ENCODE data around the gene SYT17. TPM values are rescaled to one million over a fixed set of nuclear protein-coding genes. Genes with fewer than 3 reads are reported as not detected.

SYT17 gene
- total RNA-seq, 1 donor from 2014 or later, result 3.1 TPM

GRCh38 chr16:19266774-19267173 is 98.7 kb downstream of the SYT17 start:
- no peak for DNase-seq

GRCh38 chr16:19269098-19269497 is 101.1 kb downstream of the SYT17 start:
- no peak for DNase-seq

- DNase-seq, result no peak
These were observed 106.2 kb downstream of the SYT17 start for GRCh38 chr16:19274165-19274797.

- no peak for DNase-seq
These were observed 110.4 kb downstream of the SYT17 start for GRCh38 chr16:19278403-19278802.

- DNase-seq, result no peak
These were observed 113.2 kb downstream of the SYT17 start for GRCh38 chr16:19281246-19281645.

GRCh38 chr16:19282101-19282500 is 114.1 kb downstream of the SYT17 start:
- no peak for DNase-seq

- DNase-seq, result no peak
These were observed 115.6 kb downstream of the SYT17 start for GRCh38 chr16:19283637-19284036.

GRCh38 chr16:19284207-19284606 is 116.2 kb downstream of the SYT17 start:
- no peak for DNase-seq

GRCh38 chr16:19285431-19285830 is 117.4 kb downstream of the SYT17 start, which contains the start of gene CLEC19A:
Gene CLEC19A (plus strand): TSS chr16:19285731. CDS start chr16:19285852, 121 bp downstream.
- no peak for DNase-seq

GRCh38 chr16:19286827-19287226 is 118.8 kb downstream of the SYT17 start:
- DNase-seq, result no peak

GRCh38 chr16:19287241-19287640 is 119.2 kb downstream of the SYT17 start:
- no peak for DNase-seq

- no peak for DNase-seq
These were observed 121.1 kb downstream of the SYT17 start for GRCh38 chr16:19288872-19289799.

- DNase-seq, result no peak
These were observed 121.9 kb downstream of the SYT17 start for GRCh38 chr16:19289811-19290485.

GRCh38 chr16:19290860-19291259 is 122.8 kb downstream of the SYT17 start:
- no peak for DNase-seq

GRCh38 chr16:19291475-19291874 is 123.4 kb downstream of the SYT17 start:
- no peak for DNase-seq

GRCh38 chr16:19292186-19292585 is 124.1 kb downstream of the SYT17 start:
- no peak for DNase-seq

GRCh38 chr16:19294156-19294649 is 126.2 kb downstream of the SYT17 start:
- no peak for DNase-seq

GRCh38 chr16:19295393-19295792 is 127.4 kb downstream of the SYT17 start:
- DNase-seq, result no peak

GRCh38 chr16:19297454-19297853 is 129.4 kb downstream of the SYT17 start:
- DNase-seq, result no peak

GRCh38 chr16:19299565-19299964 is 131.5 kb downstream of the SYT17 start:
- DNase-seq, result no peak

GRCh38 chr16:19301931-19302330 is 133.9 kb downstream of the SYT17 start:
- no peak for DNase-seq

- no peak for DNase-seq
These were observed 136.7 kb downstream of the SYT17 start for GRCh38 chr16:19304750-19305149.

- DNase-seq, result no peak
These were observed 137.4 kb downstream of the SYT17 start for GRCh38 chr16:19305443-19305842.
